Measurements from ENCODE around the gene LONP2.

The LONP2 gene

GRCh38 chr16:48381201-48381600 lies 137.1 kb downstream of the LONP2 start:
- H3K9me3 ChIP-seq (ENCODE audit: insufficient read depth, low read length), result no peaks in the 10 kb centered on the region
- no peaks in the 10 kb centered on the region for H3K36me3 ChIP-seq (ENCODE audit: low read length)
- no peak overlapping the region for H2AFZ ChIP-seq (ENCODE audit: low read depth, low read length, severe bottlenecking)
- H3K9me2 ChIP-seq (replicated peaks; ENCODE audit: insufficient read depth, low read length), result no peaks in the 10 kb centered on the region
- H3K4me3 ChIP-seq (ENCODE audit: insufficient read depth, low read length, poor library complexity, severe bottlenecking), result no peak overlapping the region
- H3K9ac ChIP-seq (ENCODE audit: low read length), result no peak overlapping the region
- H4K20me1 ChIP-seq (ENCODE audit: low read depth, low read length), result peaks cover 61% of the 10 kb centered on the region
- H3K4me2 ChIP-seq (ENCODE audit: low read depth, low read length, poor library complexity, severe bottlenecking), result no peak overlapping the region
- no peak overlapping the region for H3K27ac ChIP-seq (ENCODE audit: low read depth, low read length)
- no peak for TF ChIP-seq CTCF (IDR thresholded peaks at IDR 0.05; ENCODE audit: insufficient read depth, low read length, poor library complexity, severe bottlenecking)
- TF ChIP-seq EZH2phosphoT487 (conservative IDR thresholded peaks at IDR 0.05; ENCODE audit: low read length), result no peak
- no peaks in the 10 kb centered on the region for H3K27me3 ChIP-seq (ENCODE audit: low read length)
- peaks cover 83% of the 10 kb centered on the region for H3K79me2 ChIP-seq (ENCODE audit: insufficient read depth, low read length)
- no peaks in the 10 kb centered on the region; the same call in 1 of the 2 replicates for H3F3A ChIP-seq (ENCODE audit: insufficient read depth)

GRCh38 chr16:48382131-48382530 lies 138.0 kb downstream of the LONP2 start:
- TF ChIP-seq CTCF (IDR thresholded peaks at IDR 0.05; ENCODE audit: insufficient read depth, low read length, poor library complexity, severe bottlenecking), result no peak
- no peak for TF ChIP-seq EZH2phosphoT487 (conservative IDR thresholded peaks at IDR 0.05; ENCODE audit: low read length)
- Histone ChIP-seq H3K4me3 (ENCODE audit: insufficient read depth, low read length, poor library complexity, severe bottlenecking) (no peak overlapping the region), H3K4me2 (ENCODE audit: low read depth, low read length, poor library complexity, severe bottlenecking) (no peak overlapping the region), H3F3A (ENCODE audit: insufficient read depth) (no peaks in the 10 kb centered on the region; the same call in 1 of the 2 replicates), H3K9me2 (replicated peaks; ENCODE audit: insufficient read depth, low read length) (no peaks in the 10 kb centered on the region), H4K20me1 (ENCODE audit: low read depth, low read length) (peaks cover 54% of the 10 kb centered on the region), H3K27me3 (ENCODE audit: low read length) (no peaks in the 10 kb centered on the region), H3K79me2 (ENCODE audit: insufficient read depth, low read length) (peaks cover 74% of the 10 kb centered on the region), H3K9me3 (ENCODE audit: insufficient read depth, low read length) (no peaks in the 10 kb centered on the region), H3K9ac (ENCODE audit: low read length) (no peak overlapping the region), H3K36me3 (ENCODE audit: low read length) (no peaks in the 10 kb centered on the region), H3K27ac (ENCODE audit: low read depth, low read length) (no peak overlapping the region), H2AFZ (ENCODE audit: low read depth, low read length, severe bottlenecking) (no peak overlapping the region)

- Histone ChIP-seq H3K4me3 (ENCODE audit: insufficient read depth, low read length, poor library complexity, severe bottlenecking) (peak overlapping the region; percentile 76), H3K9me2 (replicated peaks; ENCODE audit: insufficient read depth, low read length) (no peaks in the 10 kb centered on the region), H3K36me3 (ENCODE audit: low read length) (no peaks in the 10 kb centered on the region), H3K4me2 (ENCODE audit: low read depth, low read length, poor library complexity, severe bottlenecking) (peak overlapping the region; percentile 92), H2AFZ (ENCODE audit: low read depth, low read length, severe bottlenecking) (no peak overlapping the region), H3K79me2 (ENCODE audit: insufficient read depth, low read length) (peaks cover 63% of the 10 kb centered on the region), H3K27me3 (ENCODE audit: low read length) (no peaks in the 10 kb centered on the region), H3K9ac (ENCODE audit: low read length) (peak overlapping the region; percentile 98), H4K20me1 (ENCODE audit: low read depth, low read length) (peaks cover 52% of the 10 kb centered on the region), H3F3A (ENCODE audit: insufficient read depth) (no peaks in the 10 kb centered on the region; the same call in 1 of the 2 replicates), H3K27ac (ENCODE audit: low read depth, low read length) (no peak overlapping the region), H3K9me3 (ENCODE audit: insufficient read depth, low read length) (no peaks in the 10 kb centered on the region)
- no peak for TF ChIP-seq EZH2phosphoT487 (conservative IDR thresholded peaks at IDR 0.05; ENCODE audit: low read length)
- no peak for TF ChIP-seq CTCF (IDR thresholded peaks at IDR 0.05; ENCODE audit: insufficient read depth, low read length, poor library complexity, severe bottlenecking)
Measured at GRCh38 chr16:48383009-48383876, 139.1 kb downstream of the LONP2 start.

Measured in SU-DHL-6 (cell line).